Stimulated activated CD8-positive, alpha-beta memory T cell treated with anti-CD3 and anti-CD28 coated beads, Interleukin-7, amount 100 ng/mL, for 1 hour (primary cell): ENCODE data around the gene MIA2.
"Not testable (repeated sequence)": the region's sequence is repeated elsewhere in the genome, so short reads cannot be mapped to it uniquely, and the experiment has no call there.

Experiments
- DNase-seq, 2 donors: peaks; one replicate each; pipeline ENCODE4 v3.0.0-alpha.2; 2020; ENCODE audit warnings: low read depth in 2 of 2

Gene MIA2

GRCh38 chr14:39266871-39267607 lies 33.3 kb downstream of the MIA2 start:
- DNase-seq: peak; percentile 48 to 55

GRCh38 chr14:39267608-39268005 lies 33.9 kb downstream of the MIA2 start:
- no peak for DNase-seq

GRCh38 chr14:39268393-39268792 lies 34.7 kb downstream of the MIA2 start:
- no peak for DNase-seq

GRCh38 chr14:39272918-39273317 lies 39.2 kb downstream of the MIA2 start:
- DNase-seq: no peak

- DNase-seq: no peak
Observed at GRCh38 chr14:39275395-39275794, 41.7 kb downstream of the MIA2 start.

GRCh38 chr14:39276005-39276404 lies 42.3 kb downstream of the MIA2 start:
- DNase-seq: no peak

- DNase-seq: no peak
Observed at GRCh38 chr14:39276579-39277114, 42.9 kb downstream of the MIA2 start.

- DNase-seq: no peak
Observed at GRCh38 chr14:39279515-39279914, 45.8 kb downstream of the MIA2 start.

- DNase-seq: not testable (repeated sequence)
Observed at GRCh38 chr14:39280678-39281077, 47.0 kb downstream of the MIA2 start.

GRCh38 chr14:39289523-39289922 lies 55.8 kb downstream of the MIA2 start:
- DNase-seq: no peak

- DNase-seq: no peak
Observed at GRCh38 chr14:39291701-39292100, 58.0 kb downstream of the MIA2 start.

- no peak for DNase-seq
Observed at GRCh38 chr14:39293629-39294028, 59.9 kb downstream of the MIA2 start.

- not testable (repeated sequence) for DNase-seq
Observed at GRCh38 chr14:39300389-39300788, 66.7 kb downstream of the MIA2 start.

GRCh38 chr14:39302124-39302810 lies 68.6 kb downstream of the MIA2 start:
- no peak for DNase-seq

GRCh38 chr14:39303115-39303514 lies 69.4 kb downstream of the MIA2 start:
- no peak for DNase-seq

GRCh38 chr14:39307815-39308214 lies 74.1 kb downstream of the MIA2 start:
- no peak for DNase-seq

GRCh38 chr14:39310051-39310450 lies 76.3 kb downstream of the MIA2 start:
- no peak for DNase-seq

GRCh38 chr14:39315859-39316444 lies 82.2 kb downstream of the MIA2 start:
- no peak for DNase-seq

- no peak for DNase-seq
Observed at GRCh38 chr14:39316830-39317553, 83.3 kb downstream of the MIA2 start.

- DNase-seq: no peak
Observed at GRCh38 chr14:39318574-39318973, 84.9 kb downstream of the MIA2 start.

GRCh38 chr14:39319381-39319780 lies 85.7 kb downstream of the MIA2 start:
- DNase-seq: no peak

GRCh38 chr14:39320318-39320717 lies 86.6 kb downstream of the MIA2 start:
- no peak for DNase-seq
